Measurements from ENCODE around the gene ELK3.
A peak's percentile ranks its signal among the peaks of the same experiment; 100 is the strongest.

Gene ELK3

DNA sequence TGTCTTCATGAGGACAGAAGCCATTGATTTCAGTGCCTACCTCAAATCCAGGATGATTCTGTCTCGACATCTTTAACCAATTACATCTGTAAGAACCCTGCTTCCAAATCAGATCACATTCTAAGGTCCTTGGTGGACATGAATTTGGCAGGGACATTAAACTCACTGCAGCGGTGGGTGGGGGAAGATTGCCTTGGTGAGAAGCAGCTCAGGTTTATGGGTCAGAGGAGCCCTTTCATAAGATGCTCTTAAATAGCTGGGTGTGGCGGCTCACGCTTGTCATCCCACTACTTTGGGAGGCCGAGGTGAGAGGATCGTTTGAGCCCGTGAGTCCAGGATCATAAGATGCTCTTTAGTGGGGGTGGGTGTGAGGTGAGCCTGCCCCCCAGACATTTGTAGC lies 42.9 kb downstream of the ELK3 start:
- no peak for DNase-seq

DNA sequence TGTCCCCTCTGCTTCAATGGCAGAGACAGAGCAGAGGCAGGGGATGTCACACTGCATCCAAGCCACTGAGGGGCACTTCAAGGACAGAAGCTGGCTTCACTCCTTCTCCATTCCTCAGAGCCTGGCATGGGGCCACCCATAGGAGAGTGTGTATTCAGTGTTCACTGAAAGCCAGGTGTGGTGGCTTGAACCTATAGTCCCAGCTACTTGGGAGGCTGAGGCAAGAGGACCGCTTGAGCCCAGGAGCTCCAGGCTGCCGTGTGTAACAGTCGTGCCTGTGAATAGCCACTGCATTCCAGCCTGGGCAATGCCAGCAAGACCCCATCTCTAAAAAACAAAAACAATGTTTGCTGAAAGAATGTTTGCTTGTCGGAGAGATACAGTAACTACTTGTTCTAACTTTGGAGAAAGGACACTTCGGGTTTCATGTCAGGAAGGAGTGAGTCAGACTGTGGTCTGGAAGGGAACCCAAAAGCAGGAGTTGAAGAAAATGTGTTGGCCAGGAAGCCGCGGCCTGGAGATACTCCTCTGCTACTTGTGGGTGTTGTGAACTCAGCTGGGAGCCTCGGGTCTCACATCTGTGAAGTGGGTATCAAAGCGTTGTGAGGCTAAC lies 43.4 kb downstream of the ELK3 start:
- DNase-seq = peak; percentile 61

DNA sequence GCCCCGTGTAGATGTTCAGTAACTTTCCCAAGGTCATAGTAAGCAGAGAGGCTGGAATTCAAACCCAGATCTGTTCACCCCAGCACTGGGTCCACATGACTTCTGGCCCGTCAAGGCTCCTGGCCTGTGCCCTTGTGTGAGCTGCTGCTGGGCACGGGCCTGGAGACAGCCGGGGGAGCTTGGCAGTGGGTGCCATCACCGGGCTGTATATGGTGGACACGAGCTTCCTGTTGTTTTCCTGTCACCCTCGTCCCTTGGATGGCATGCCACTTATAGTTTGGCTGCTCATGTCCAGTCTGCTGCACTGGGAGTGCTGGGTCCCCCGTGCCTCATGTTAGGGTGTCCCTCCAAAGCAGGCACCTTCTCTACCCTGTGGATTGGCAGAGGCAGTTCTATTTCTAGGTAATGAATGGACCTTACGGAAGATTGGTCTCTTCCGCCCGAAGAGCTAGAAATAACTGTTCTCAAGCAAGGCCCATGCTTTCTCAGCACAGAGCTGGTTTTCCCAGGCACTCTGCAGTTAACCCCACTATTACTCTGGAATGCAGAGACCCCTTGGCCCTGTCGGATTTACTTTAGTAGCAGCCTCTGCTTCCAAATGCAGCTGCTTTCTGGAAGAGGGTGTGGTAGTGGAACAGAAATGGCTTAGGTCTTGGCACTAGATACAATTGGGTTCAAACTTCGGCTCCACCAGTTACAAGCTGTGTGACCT lies 44.3 kb downstream of the ELK3 start:
- no peak for DNase-seq

DNA sequence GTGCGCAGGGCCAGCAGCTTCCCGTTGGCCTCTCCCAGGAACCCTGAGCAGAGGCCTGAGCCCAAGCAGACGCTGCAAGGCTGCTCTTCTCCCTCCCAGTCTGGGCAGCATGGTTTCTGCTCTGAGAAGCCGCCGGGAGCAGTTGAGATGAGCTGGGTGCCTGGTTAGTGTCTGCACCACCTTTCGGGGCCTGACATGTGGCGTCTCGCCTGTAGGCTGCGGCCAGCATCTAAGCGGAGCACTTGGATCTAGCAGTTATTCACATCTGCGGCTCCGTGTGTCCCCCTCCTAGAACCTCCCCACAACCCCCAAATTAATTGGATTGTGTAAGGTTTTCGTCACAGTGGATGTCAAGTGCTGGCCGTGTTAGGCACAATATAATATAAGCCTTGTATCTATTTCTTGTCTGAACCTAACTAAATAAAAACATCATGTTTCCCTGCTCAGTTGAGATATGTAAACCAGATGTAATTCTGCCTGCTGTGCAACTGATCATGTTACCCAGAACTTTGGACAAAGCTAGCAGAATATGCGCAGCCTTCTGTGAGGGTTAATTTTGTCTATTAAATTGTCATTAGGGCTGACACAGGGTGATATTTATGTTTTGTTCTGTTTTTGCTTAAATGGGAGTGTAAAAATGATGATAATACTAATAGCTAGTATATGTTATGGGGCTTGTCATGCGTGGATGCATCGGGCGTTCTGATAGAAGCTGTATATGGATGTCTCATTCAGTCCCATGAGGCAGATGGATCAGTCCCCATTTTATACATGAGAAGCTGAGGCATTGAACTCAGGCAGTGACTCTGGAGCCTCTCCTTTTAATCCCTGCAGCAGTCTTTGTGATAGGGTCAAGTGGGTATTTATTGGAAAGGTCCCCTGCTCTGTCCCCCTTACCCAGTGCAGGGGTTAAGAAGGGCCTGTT lies 45.8 kb downstream of the ELK3 start:
- no peak for DNase-seq

DNA sequence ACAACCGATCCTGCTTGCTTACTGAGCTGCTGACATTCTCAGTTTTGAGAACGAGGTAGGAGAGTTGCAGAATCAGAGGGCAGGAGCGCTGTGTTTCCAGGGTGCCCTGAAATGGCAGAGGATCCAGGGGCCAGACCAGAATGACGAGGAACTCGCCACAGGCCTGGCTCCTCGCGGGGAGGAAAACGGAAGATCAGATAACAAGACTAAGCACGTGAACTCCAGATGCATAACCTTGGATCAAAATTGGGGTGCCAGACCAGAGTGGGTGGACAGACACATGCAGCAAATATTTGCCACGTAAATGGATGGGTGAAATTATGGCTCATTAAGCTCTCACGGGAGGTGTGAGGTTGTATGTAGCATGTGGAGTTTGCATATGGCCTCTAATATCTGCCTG lies 46.5 kb downstream of the ELK3 start:
- DNase-seq = no peak

DNA sequence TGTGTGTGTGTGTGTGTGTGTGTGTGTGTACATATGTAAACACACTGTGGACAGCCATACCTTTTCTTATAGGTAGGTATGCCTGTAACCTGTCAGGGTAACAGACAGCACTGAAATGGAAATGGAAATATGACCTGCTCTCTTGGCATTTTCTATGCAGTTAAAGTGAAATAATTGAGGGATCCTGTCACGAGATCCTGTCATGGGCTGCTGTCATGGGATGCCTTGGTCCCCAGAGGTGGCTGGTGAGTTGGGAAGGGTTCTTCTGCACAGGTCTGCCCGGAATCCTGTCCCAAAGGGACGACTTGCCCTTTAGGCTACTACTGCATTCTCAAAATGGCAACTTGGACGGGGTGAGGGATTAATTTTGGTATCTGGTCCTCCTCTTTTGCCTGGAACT lies 47.3 kb downstream of the ELK3 start:
- DNase-seq = no peak

DNA sequence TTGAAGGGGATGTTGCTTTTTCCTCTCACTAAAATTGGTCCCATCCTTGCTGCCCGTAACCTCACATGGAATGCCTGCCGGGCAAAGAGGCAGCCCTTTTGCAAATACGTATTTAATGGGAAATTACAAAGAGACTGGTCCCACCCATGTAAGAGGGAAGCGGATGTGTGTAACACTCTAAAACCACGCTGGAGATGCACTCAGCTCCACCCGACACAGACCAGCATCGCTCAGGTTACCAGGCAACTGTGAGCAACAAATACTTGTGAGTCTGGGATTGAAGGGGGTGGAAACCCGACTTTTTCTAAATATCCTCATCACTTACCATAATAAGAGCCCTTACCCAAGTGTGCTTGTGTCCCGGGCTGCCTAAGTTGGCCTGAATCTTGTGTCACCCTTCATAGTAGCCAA lies 47.7 kb downstream of the ELK3 start:
- DNase-seq = no peak

DNA sequence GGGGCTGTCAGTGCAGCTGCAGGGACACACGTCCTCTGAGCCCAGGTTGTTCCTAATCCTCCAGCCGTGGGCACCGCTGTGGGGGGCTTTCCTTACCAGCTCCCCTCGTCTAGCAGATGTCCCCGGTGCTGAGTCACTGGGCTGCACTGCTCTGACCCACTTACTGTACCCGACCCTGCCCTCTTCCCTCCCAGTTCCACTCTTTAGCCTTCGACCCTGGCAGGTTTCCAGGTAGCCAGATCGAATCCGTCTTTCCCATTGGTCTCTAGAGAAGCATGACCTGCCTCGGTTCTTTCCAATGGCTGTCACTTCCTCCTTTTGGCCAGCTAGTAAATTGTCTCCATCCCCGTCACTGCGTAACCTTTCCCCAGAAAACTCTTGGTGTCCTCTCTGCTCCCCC lies 48.4 kb downstream of the ELK3 start:
- no peak for DNase-seq

DNA sequence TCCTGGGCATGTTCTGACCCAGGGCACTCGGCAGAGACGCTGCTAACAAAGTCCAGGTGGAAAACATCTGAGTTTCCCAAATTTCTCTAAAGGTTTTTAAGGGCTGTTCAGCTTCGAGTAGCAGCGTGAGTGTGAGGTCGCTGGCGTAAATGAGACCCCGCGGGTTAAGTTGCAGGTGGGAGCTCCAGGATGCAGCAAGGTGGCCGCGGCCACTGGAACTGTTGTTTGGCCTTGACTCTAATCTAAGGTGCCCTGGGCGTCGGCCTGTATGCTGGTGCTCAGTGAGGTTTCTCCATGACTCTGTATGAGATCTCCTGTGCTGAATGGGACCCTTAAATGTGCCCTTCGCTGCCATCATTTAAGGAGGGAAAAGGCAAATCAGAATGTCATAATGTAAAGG lies 50.7 kb downstream of the ELK3 start:
- no peak for DNase-seq

DNA sequence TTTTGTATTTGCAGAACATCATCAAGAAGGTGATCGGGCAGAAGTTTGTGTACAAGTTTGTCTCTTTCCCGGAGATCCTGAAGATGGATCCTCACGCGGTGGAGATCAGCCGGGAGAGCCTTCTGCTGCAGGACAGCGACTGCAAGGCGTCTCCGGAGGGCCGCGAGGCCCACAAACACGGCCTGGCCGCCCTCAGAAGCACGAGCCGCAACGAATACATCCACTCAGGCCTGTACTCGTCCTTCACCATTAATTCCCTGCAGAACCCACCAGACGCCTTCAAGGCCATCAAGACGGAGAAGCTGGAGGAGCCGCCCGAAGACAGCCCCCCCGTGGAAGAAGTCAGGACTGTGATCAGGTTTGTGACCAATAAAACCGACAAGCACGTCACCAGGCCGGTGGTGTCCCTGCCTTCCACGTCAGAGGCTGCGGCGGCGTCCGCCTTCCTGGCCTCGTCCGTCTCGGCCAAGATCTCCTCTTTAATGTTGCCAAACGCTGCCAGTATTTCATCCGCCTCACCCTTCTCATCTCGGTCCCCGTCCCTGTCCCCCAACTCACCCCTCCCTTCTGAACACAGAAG lies 52.8 kb downstream of the ELK3 start:
- no peak for DNase-seq

DNA sequence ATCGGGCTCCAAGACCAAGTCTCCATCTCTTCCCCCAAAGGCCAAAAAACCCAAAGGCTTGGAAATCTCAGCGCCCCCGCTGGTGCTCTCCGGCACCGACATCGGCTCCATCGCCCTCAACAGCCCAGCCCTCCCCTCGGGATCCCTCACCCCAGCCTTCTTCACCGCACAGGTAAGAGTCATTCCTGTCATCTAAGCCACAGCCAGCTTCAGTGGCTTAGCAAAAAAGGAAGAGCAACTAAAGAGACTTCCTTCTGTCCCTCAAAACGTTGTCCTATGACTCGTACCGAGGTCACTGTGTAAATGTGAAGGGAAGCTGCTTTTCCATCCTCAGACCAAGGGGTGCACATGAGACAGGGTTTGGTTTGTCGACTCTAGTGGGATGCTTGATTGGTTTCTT lies 53.4 kb downstream of the ELK3 start:
- no peak for DNase-seq

DNA sequence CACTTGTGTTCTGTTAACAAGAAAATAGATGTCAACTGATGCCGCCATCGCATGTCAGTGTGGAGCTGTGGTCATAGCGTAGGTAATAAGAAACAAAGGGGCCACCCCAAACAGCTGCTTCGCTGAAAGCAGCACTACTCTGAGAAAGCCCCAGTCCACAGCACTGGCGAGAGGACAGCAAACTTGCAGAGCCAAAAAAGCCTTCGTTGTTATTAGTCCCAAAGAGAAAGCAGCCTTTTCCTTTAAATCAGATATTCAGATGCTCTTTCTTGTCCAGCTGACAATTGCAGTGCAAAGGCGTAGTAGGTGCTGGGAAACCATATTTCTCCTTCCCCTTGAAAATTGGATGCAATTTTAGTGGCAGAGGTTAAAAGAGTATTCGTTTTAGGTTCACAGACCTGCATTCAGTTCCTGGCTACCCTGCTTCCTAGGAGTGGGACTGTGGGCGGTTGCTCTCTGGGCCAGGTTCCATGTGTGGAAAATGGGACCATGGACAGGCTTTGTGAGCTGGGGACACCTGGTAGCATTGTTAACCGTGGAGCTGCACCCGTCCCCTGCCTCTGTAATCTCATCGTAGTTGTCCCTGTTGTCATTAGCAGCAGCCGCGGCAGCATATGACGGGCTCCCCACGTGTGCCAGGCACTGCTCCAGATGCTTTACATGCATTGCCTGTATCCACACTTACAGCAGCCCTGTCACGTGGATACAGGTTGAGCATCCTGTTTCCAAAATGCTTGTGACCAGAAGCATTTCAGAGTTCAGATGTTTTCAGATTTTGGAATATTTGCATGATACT lies 54.2 kb downstream of the ELK3 start:
- DNase-seq = no peak

DNA sequence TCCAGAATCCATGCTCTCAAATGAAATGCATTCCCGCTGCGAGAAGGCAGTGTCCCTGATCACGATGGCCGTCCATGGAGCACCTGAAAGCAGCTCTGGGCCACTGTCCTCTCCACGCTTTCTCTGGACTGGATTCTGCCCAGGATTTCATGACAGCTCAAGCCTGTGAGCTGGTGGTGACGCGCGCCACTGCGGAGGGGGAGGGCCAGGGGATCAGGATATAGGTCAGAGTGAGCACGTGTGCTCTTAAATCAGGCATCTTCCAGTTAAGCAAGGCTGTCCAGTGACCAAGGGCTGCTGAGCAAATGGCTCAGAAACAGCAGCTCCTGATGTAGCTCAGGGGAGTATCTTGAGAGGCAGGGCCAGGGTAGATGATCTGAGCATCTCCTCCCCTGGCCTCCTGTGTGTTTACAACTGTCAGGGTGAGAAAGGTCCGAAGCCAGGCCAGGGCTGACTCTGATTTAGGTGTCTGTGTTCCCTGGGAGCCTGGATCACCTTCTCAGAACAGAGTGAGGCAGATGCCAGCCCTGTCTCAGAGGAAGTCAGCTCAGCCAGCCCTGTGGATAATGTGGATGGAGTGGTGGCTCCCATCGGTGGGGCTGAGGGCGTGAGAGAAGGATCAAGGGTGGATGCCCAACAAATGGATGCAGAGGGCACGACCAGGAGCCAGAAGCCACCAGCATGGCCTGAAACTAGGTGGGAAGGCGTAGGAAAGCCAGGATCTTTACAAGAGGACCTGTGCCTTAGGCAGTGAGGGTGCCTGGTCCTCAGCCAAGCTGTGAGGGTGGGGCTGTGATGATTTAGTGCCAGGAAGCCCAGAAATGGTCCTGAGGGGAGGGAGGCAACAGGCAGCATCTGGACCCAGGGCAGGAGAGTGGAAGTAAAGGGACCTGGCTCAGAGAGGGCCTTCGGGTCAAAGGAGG lies 55.3 kb downstream of the ELK3 start:
- no peak for DNase-seq

DNA sequence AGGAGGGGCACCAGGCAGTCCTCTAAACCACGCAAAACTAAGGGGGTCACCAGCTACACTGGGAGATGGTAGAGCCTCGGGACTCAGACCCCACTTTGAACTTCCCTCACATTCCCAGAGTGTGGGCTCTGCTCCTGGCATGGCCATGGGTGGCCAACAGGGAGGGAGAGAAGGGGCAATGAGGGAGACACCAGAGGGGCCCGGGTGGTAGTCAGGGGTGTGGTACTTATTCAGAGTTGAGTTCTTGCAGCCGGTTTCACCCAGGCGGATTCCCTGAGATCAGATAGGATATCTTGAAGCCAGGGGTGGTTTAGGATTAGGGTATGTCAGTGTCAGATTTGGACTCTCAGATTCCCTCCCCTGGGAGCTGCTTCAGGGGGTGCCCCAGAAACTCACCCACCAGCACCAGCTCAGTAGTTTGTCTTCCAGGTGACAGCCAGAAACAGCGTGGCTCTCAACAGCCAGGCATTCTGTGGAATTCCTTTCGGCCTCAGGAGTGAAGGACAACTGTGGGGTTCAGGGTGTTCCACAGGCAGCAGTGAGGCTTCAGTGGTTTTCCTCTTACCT lies 56.0 kb downstream of the ELK3 start:
- DNase-seq = no peak

DNA sequence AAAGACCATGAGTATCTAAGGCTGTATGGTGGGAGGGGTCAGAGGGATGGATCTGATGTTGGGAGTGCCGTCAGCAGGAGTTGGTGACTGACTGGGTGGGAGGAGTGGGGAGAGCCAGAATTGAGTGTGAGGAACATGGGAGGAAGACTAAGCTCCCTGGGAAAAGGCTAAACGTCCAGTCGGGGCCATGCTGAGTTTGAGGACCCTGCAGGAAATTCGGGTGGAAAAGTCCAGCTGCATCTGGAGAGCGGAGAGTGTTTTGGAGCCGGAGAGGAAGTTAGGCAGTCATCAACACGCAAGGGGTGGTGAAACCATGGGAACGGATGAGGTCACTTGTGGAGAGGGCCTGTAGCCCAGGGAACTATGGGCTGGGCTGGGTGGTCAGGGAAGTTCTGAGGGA lies 60.9 kb downstream of the ELK3 start:
- DNase-seq = no peak

DNA sequence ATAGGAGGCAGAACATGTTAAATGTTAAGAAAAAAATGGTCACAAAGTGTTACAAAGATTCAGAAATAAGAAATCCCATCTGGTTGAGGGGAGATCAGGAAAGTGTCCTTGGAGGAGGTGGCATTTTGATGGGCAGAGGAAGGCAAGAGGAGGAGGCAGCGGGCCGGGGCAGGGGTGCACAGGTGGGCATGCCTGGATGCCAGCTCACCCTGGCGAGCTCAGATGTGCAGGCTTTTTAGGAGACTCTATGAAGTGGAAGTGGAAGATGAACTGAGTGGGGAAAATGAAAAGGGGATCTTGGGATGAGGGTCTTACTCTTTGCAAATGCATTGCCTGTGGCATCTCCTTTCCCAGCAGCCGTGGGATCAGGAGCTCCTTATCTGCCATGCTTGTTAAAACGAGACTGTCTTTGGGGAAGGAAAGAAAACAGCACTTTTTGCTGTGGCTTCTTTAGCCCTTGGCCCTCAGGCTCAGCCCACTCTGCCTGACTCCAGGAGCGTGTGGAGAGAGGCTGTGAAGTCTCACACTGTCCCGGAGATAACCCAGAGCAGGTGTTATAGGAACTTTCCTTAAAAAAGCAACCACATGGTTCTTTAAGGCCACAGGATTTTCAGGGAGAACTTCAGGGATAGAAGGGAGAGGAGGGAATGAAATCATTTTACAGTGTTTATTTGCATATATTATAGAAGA lies 62.6 kb downstream of the ELK3 start:
- DNase-seq = no peak

DNA sequence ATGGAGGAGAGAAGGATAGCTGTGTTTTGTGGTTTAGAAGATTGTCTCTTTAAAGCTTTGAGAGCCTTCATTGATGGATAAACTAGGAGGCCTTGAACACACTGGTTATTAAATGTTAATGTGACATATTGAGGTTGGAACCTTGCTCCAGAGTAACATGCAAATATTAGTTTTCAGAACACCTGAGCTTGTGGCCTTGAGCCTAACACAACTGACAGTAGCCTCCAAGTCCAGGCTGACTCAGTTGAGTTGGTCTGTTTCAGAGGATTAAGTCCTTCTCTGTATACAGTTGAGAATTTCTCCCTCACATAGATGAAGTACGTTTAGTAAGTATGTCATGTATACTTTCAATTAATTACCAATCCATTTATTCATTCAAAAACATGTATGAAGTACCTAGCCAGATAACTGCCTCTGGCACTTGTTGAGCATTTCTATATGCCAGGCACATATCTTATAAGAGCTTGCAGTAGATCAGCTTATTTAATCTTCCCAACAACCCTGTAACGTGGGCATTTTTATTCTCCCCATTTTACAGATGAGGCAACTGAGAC lies 63.5 kb downstream of the ELK3 start:
- DNase-seq = no peak

DNA sequence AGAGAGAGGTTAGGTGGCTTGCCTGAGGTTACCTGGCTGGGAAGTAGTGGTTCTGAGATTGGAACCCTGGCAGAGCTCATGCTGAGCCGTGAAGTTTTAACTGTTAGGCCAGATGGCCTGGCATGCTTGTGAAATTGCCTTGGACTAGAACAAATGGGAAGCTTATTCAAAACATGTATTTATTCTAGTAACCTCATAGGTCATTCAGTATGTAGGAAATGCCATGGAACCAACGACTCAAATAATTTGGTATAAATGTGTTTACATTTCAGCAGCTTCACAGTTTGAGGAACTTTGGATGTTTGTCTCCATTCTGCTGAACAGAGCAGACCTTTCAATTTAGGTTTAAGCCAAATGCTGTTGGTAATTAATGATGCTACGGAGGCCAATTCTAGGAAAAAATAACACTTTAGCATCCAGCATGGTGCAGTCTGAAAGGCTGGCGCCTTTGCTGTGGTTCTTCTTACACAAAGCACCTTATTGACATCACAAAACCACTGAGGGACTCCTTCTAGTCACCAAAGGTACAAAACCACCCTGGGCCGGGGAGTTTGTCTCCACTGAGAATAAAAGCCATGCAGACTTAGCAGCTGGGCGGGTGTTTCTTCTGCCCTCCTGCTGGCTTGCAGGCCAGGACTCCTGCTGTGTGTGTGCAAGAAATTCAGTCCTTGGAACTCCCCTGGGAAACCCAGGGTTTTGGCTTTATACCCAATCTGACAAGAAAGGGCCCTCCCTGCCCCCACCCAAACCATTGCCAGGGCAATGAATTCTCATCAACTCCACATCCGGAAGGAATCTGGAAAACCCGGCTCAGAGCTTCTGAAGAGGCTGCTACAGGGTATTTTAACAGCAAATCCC lies 64.2 kb downstream of the ELK3 start:
- no peak for DNase-seq

DNA sequence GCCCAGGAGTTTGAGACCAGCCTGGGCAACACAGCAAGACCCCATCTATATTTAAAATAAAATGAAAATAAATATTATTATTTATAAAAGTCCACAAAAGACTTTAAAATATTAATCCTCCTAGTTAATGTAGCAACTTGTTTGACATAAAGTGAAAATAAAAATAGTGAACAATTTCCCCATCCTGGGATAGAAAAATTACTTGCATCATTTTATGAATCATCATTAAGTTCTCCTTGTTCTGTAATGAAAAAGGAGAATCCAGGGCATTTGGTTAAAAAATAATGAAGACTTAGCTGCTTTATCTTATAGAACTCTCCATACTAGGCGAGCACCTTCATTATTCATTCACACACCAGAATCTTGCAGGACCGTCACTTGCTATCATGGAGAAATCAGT lies 66.1 kb downstream of the ELK3 start:
- no peak for DNase-seq
